ENCODE data around the gene ACOT9. TPM values are rescaled to one million over a fixed set of nuclear protein-coding genes. Genes with fewer than 3 reads are reported as not detected.
"Not testable (repeated sequence)": the region's sequence is repeated elsewhere in the genome, so short reads cannot be mapped to it uniquely, and the experiment has no call there.

Gene ACOT9
- total RNA-seq, 1 donor from 2014 or later: 52.7 TPM

- TF ChIP-seq CTCF (IDR thresholded peaks at IDR 0.05) (no peak), EZH2phosphoT487 (IDR thresholded peaks at IDR 0.05) (no peak), EZH2 (IDR thresholded peaks at IDR 0.05) (no peak)
- Histone ChIP-seq H4K20me1 (ENCODE audit: low read depth) (no peaks in the 10 kb centered on the region), H3K9me3 (ENCODE audit: low read depth) (no peaks in the 10 kb centered on the region), H3K79me2 (ENCODE audit: low read depth) (no peaks in the 10 kb centered on the region), H3K4me3 (no peak overlapping the region), H3K36me3 (no peaks in the 10 kb centered on the region), H3K27me3 (no peaks in the 10 kb centered on the region), H3K27ac (no peak overlapping the region), H3K9ac (no peak overlapping the region), H3K4me1 (no peaks in the 10 kb centered on the region), H2AFZ (replicated peaks) (no peak overlapping the region), H3K4me2 (no peak overlapping the region), H3F3A (ENCODE audit: low read depth) (no peaks in the 10 kb centered on the region)
- Mint-ChIP-seq H3K36me3 (peaks cover 5% of the 10 kb centered on the region), H3K4me3 (no peak overlapping the region), H3K4me1 (no peaks in the 10 kb centered on the region), H3K27ac (no peak overlapping the region), H3K9me3 (no peaks in the 10 kb centered on the region), H3K27me3 (ENCODE audit: insufficient read depth, low read depth) (peaks cover 2% of the 10 kb centered on the region)
- peak; percentile 10 for DNase-seq (ENCODE audit: low spot score)
Measured at GRCh38 chrX:23699636-23700194, 43.4 kb downstream of the ACOT9 start.

GRCh38 chrX:23694606-23695005 is 48.5 kb downstream of the ACOT9 start:
- no peaks in the 10 kb centered on the region for H4K20me1 ChIP-seq (ENCODE audit: low read depth)
- Mint-ChIP-seq H3K27me3 (ENCODE audit: insufficient read depth, low read depth) (peaks cover 2% of the 10 kb centered on the region), H3K9me3 (no peaks in the 10 kb centered on the region), H3K4me1 (no peaks in the 10 kb centered on the region), H3K27ac (no peak overlapping the region), H3K36me3 (no peaks in the 10 kb centered on the region), H3K4me3 (no peak overlapping the region)
- TF ChIP-seq EZH2phosphoT487 (IDR thresholded peaks at IDR 0.05): no peak
- TF ChIP-seq CTCF (IDR thresholded peaks at IDR 0.05): peak; percentile 65
- H3K79me2 ChIP-seq (ENCODE audit: low read depth): no peaks in the 10 kb centered on the region
- H3F3A ChIP-seq (ENCODE audit: low read depth): no peaks in the 10 kb centered on the region
- no peak overlapping the region for H3K9ac ChIP-seq
- peak; percentile 76 for DNase-seq (ENCODE audit: low spot score)
- H3K27ac ChIP-seq: no peak overlapping the region
- no peak overlapping the region for H2AFZ ChIP-seq (replicated peaks)
- H3K4me3 ChIP-seq: peak overlapping the region; percentile 29
- no peaks in the 10 kb centered on the region for H3K27me3 ChIP-seq
- no peaks in the 10 kb centered on the region for H3K36me3 ChIP-seq
- peak overlapping the region; percentile 53 for H3K4me2 ChIP-seq
- no peaks in the 10 kb centered on the region for H3K4me1 ChIP-seq
- H3K9me3 ChIP-seq (ENCODE audit: low read depth): no peaks in the 10 kb centered on the region

- H3K27me3 ChIP-seq: no peaks in the 10 kb centered on the region
- no peaks in the 10 kb centered on the region for H3K4me1 ChIP-seq
- no peak overlapping the region for H3K4me2 ChIP-seq
- TF ChIP-seq CTCF (IDR thresholded peaks at IDR 0.05): no peak
- TF ChIP-seq EZH2phosphoT487 (IDR thresholded peaks at IDR 0.05): no peak
- TF ChIP-seq EZH2 (IDR thresholded peaks at IDR 0.05): no peak
- H3K79me2 ChIP-seq (ENCODE audit: low read depth): no peaks in the 10 kb centered on the region
- H3K9me3 Mint-ChIP-seq: no peaks in the 10 kb centered on the region
- no peak overlapping the region for H3K4me3 Mint-ChIP-seq
- DNase-seq (ENCODE audit: low spot score): no peak
- H3K4me1 Mint-ChIP-seq: no peaks in the 10 kb centered on the region
- no peak overlapping the region for H3K4me3 ChIP-seq
- H3F3A ChIP-seq (ENCODE audit: low read depth): no peaks in the 10 kb centered on the region
- no peak overlapping the region for H3K9ac ChIP-seq
- no peaks in the 10 kb centered on the region for H3K9me3 ChIP-seq (ENCODE audit: low read depth)
- H4K20me1 ChIP-seq (ENCODE audit: low read depth): no peaks in the 10 kb centered on the region
- peaks cover 1% of the 10 kb centered on the region for H3K27me3 Mint-ChIP-seq (ENCODE audit: insufficient read depth, low read depth)
- H3K36me3 Mint-ChIP-seq: no peaks in the 10 kb centered on the region
- no peak overlapping the region for H3K27ac ChIP-seq
- H2AFZ ChIP-seq (replicated peaks): no peak overlapping the region
- H3K36me3 ChIP-seq: no peaks in the 10 kb centered on the region
- no peak overlapping the region for H3K27ac Mint-ChIP-seq
Measured at GRCh38 chrX:23692166-23692565, 50.9 kb downstream of the ACOT9 start.

GRCh38 chrX:23676486-23676885 is 66.6 kb downstream of the ACOT9 start:
- not testable (repeated sequence) for H3K4me1 ChIP-seq; H4K20me1 ChIP-seq (ENCODE audit: low read depth); H3K4me3 ChIP-seq; H3K79me2 ChIP-seq (ENCODE audit: low read depth); H3K9me3 Mint-ChIP-seq; H3K36me3 ChIP-seq; H3K9me3 ChIP-seq (ENCODE audit: low read depth); H3K27ac ChIP-seq; H3K4me2 ChIP-seq; H3F3A ChIP-seq (ENCODE audit: low read depth); H3K27me3 Mint-ChIP-seq (ENCODE audit: insufficient read depth, low read depth); H3K27ac Mint-ChIP-seq; H3K9ac ChIP-seq; H3K4me1 Mint-ChIP-seq; H3K27me3 ChIP-seq; H2AFZ ChIP-seq (replicated peaks); H3K4me3 Mint-ChIP-seq; DNase-seq (ENCODE audit: low spot score)
- H3K36me3 Mint-ChIP-seq: peaks cover 17% of the 10 kb centered on the region
